Natural killer cell (primary cell): Measurements from ENCODE around the gene KANK2. TPM values are rescaled to one million over a fixed set of nuclear protein-coding genes. Genes with fewer than 3 reads are reported as not detected.

ENCODE experiments used
- ATAC-seq, 3 donors: fragments of 150-1000 bp in 2 of 3; fragments of 200-7000 bp in 1 of 3; cut with Tn5 transposase; 1 replicate in 1 of 3; 2 replicates in 2 of 3; pipeline ENCODE4 v1.10.0; 2021; ENCODE audit warnings: mild to moderate bottlenecking in 2 of 3, moderate library complexity in 2 of 3
- DNase-seq, 2 donors: peaks; one replicate each; pipeline versions ENCODE4 v3.0.0 to v3.0.0-alpha.2; 2013 to 2021; ENCODE audit warnings: mixed read lengths in 1 of 2
- H3K27ac ChIP-seq: one replicate; pipeline ENCODE4 v1.5.1; 2013; ENCODE audit warnings: mild to moderate bottlenecking, low read length
- H3K27me3 ChIP-seq: one replicate; pipeline ENCODE4 v1.6.1; 2013; ENCODE audit warnings: low read length; ENCODE audit not compliant: control insufficient read depth, insufficient read depth
- H3K36me3 ChIP-seq: one replicate; pipeline ENCODE4 v1.6.1; 2013; ENCODE audit warnings: low read length; ENCODE audit not compliant: control insufficient read depth, insufficient read depth
- H3K4me1 ChIP-seq: one replicate; pipeline ENCODE4 v1.6.1; 2013; ENCODE audit warnings: low read length; ENCODE audit not compliant: control insufficient read depth, insufficient read depth
- H3K4me3 ChIP-seq: one replicate; pipeline ENCODE4 v1.5.1; 2013; ENCODE audit warnings: low read length
- H3K9me3 ChIP-seq: one replicate; pipeline ENCODE4 v1.6.1; 2013; ENCODE audit warnings: low read length; ENCODE audit not compliant: control insufficient read depth, insufficient read depth
- H3K27ac Mint-ChIP-seq, 2 donors: one replicate each; pipeline ENCODE4 v1.8.0; 2022; ENCODE audit warnings: mild to moderate bottlenecking in 2 of 2, mixed read lengths in 2 of 2, moderate library complexity in 1 of 2
- H3K27me3 Mint-ChIP-seq, 2 donors: one replicate each; pipeline ENCODE4 v1.8.0; 2022; ENCODE audit warnings: low read depth in 2 of 2, mixed read lengths in 2 of 2
- H3K36me3 Mint-ChIP-seq: one replicate; pipeline ENCODE4 v1.8.0; 2022; ENCODE audit warnings: mixed read lengths
- H3K4me1 Mint-ChIP-seq, 2 donors: one replicate each; pipeline ENCODE4 v1.8.0; 2022; ENCODE audit warnings: mixed read lengths in 2 of 2
- H3K4me3 Mint-ChIP-seq: one replicate; pipeline ENCODE4 v1.8.0; 2022; ENCODE audit warnings: mild to moderate bottlenecking, moderate library complexity, mixed read lengths
- H3K9me3 Mint-ChIP-seq, 2 donors: one replicate each; pipeline ENCODE4 v1.8.0; 2022; ENCODE audit warnings: mixed read lengths in 2 of 2
- CTCF ChIP-seq: fragments of 200-600 bp; IDR thresholded peaks from one replicate; pipeline ENCODE4 v1.8.0; 2022; ENCODE audit warnings: antibody characterized with exemption
- whole genome bisulfite sequencing: methylation state at CpG from one replicate; pipeline ENCODE4 v1.1.7; 2013; ENCODE audit warnings: missing lambda C conversion rate; ENCODE audit not compliant: insufficient coverage; 5-methylcytosine and 5-hydroxymethylcytosine counted together
- intact Hi-C: fragments of 100-400 bp; cut with micrococcal nuclease; formaldehyde crosslinking; loops from one replicate; pipeline ENCODE4 v1.14.2; 2022
- total RNA-seq, 4 donors: library from RNA; stranded (reverse); fragments of 120-200 nt in 1 of 4; gene quantifications; one replicate each; pipeline versions ENCODE4 v1.2.3 to v1.2.4, GENCODE V29; 2013 to 2022

The KANK2 gene
- total RNA-seq, 3 donors from 2014 or later (not counting 1 experiment from before 2014, with no cell fraction given): 0.82 to 1.3 (median 0.85) TPM

- no peaks in the 10 kb centered on the region for H3K36me3 Mint-ChIP-seq
- no peak overlapping the region for H3K27ac ChIP-seq
- H3K4me1 Mint-ChIP-seq: no peaks in the 10 kb centered on the region
- H3K9me3 Mint-ChIP-seq: no peaks in the 10 kb centered on the region
- no peaks in the 10 kb centered on the region for H3K36me3 ChIP-seq
- intact Hi-C loops: no loop called here
- WGBS: 86% methylated on average over 2 of the region's 2 CpGs
- H3K27ac Mint-ChIP-seq: peak overlapping the region in 1 of 2 donors; percentile 17
- H3K4me3 ChIP-seq: no peak overlapping the region
- H3K9me3 ChIP-seq: no peaks in the 10 kb centered on the region
- H3K4me3 Mint-ChIP-seq: no peak overlapping the region
- TF ChIP-seq CTCF: no peak
- H3K27me3 Mint-ChIP-seq: no peaks in the 10 kb centered on the region
- H3K4me1 ChIP-seq: no peaks in the 10 kb centered on the region
- DNase-seq (no peak), ATAC-seq (no peak)
- H3K27me3 ChIP-seq: no peaks in the 10 kb centered on the region
Measured at GRCh38 chr19:11209839-11210655, 12.7 kb upstream of the KANK2 start.

GRCh38 chr19:11208561-11209471 is 11.5 kb upstream of the KANK2 start:
- Mint-ChIP-seq H3K4me1 (peaks cover 0 to 6% of the 10 kb centered on the region in 2 donors), H3K9me3 (no peaks in the 10 kb centered on the region)
- no peak for DNase-seq

GRCh38 chr19:11205939-11206570 is 8.7 kb upstream of the KANK2 start:
- no peaks in the 10 kb centered on the region for H3K9me3 Mint-ChIP-seq
- Histone ChIP-seq H3K36me3 (no peaks in the 10 kb centered on the region), H3K27ac (no peak overlapping the region), H3K9me3 (no peaks in the 10 kb centered on the region), H3K4me3 (no peak overlapping the region), H3K4me1 (no peaks in the 10 kb centered on the region), H3K27me3 (no peaks in the 10 kb centered on the region)
- TF ChIP-seq CTCF: no peak
- peaks cover 0 to 14% of the 10 kb centered on the region in 2 donors for H3K4me1 Mint-ChIP-seq
- no peak overlapping the region for H3K27ac Mint-ChIP-seq
- H3K27me3 Mint-ChIP-seq: peaks cover 0 to 9% of the 10 kb centered on the region in 2 donors
- DNase-seq: no peak
- no peaks in the 10 kb centered on the region for H3K36me3 Mint-ChIP-seq
- intact Hi-C loops: no loop called here
- WGBS: 69% methylated on average over 9 of the region's 9 CpGs
- H3K4me3 Mint-ChIP-seq: no peak overlapping the region
- ATAC-seq: no peak

More at GRCh38 chr19:11208561-11209471, 11.5 kb upstream of the KANK2 start:
- peak overlapping the region; percentile 38 for H3K4me3 Mint-ChIP-seq
- peaks cover 0 to 4% of the 10 kb centered on the region in 2 donors for H3K27me3 Mint-ChIP-seq
- no peaks in the 10 kb centered on the region for H3K27me3 ChIP-seq
- H3K36me3 ChIP-seq: no peaks in the 10 kb centered on the region
- no peak for ATAC-seq
- H3K36me3 Mint-ChIP-seq: no peaks in the 10 kb centered on the region
- 92% methylated on average over 35 of the region's 38 CpGs for WGBS
- H3K9me3 ChIP-seq: no peaks in the 10 kb centered on the region
- H3K27ac Mint-ChIP-seq: no peak overlapping the region
- no peaks in the 10 kb centered on the region for H3K4me1 ChIP-seq
- no peak overlapping the region for H3K4me3 ChIP-seq
- intact Hi-C loops: no loop called here
- no peak for TF ChIP-seq CTCF
- H3K27ac ChIP-seq: no peak overlapping the region
